ENCODE measurements around the gene COL28A1.

The COL28A1 gene

DNA sequence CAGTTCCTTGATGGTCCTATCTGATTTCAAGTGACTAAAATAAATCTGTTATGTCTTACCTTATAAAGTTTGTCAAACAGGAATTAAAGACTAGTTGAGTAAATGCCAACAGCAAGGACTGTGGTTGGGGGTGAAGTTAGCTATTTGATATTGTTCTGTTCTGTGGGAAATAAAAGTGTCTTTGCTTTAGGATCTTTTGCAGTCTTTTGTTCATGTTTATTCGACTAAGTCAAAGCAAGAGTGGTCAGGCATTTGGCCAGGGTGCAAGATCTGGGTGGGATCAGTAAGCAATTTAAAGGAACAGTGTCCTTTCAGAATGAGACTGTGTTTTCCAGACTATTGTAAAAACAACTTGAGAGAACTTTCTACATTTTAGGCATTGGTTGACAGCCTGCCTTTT is at the start of gene COL28A1:
COL28A1 (minus strand) TSS at position 183 of the 400 bp plus-strand sequence. CDS start 2,998 bp downstream, outside the sequence.
- no peaks in the 10 kb centered on the region for H3K9me3 ChIP-seq (ENCODE audit: low read depth, low read length)
- H3K9ac ChIP-seq (ENCODE audit: insufficient read length) = no peak within 1 kb of the TSS
- TF ChIP-seq FOXP2 (optimal IDR thresholded peaks at IDR 0.05; ENCODE audit: control extremely low read depth, extremely low read length, insufficient read depth) (no peak), EZH2 (IDR thresholded peaks at IDR 0.05) (no peak), POLR2AphosphoS5 (IDR thresholded peaks at IDR 0.05; ENCODE audit: borderline replicate concordance, low read depth, low read length) (no peak)
- H3K27ac ChIP-seq = no peak within 1 kb of the TSS
- no peak for DNase-seq (ENCODE audit: low read depth, low spot score)
- H3K36me3 ChIP-seq (ENCODE audit: insufficient read depth, low read length) = no peaks in the 10 kb centered on the region
- no peak within 1 kb of the TSS for H3K4me3 ChIP-seq

- TF ChIP-seq FOXP2 (optimal IDR thresholded peaks at IDR 0.05; ENCODE audit: control extremely low read depth, extremely low read length, insufficient read depth) (no peak), POLR2AphosphoS5 (IDR thresholded peaks at IDR 0.05; ENCODE audit: borderline replicate concordance, low read depth, low read length) (no peak), EZH2 (IDR thresholded peaks at IDR 0.05) (no peak)
- Histone ChIP-seq H3K9ac (ENCODE audit: insufficient read length) (no peak overlapping the region), H3K9me3 (ENCODE audit: low read depth, low read length) (no peaks in the 10 kb centered on the region), H3K36me3 (ENCODE audit: insufficient read depth, low read length) (no peaks in the 10 kb centered on the region), H3K4me3 (no peak overlapping the region), H3K27ac (no peak overlapping the region)
- no peak for DNase-seq (ENCODE audit: low read depth, low spot score)
Measured at GRCh38 chr7:7584653-7585052, 49.0 kb upstream of the COL28A1 start.

- no peaks in the 10 kb centered on the region for H3K36me3 ChIP-seq (ENCODE audit: insufficient read depth, low read length)
- no peaks in the 10 kb centered on the region for H3K9me3 ChIP-seq (ENCODE audit: low read depth, low read length)
- H3K27ac ChIP-seq = no peak overlapping the region
- H3K9ac ChIP-seq (ENCODE audit: insufficient read length) = no peak overlapping the region
- DNase-seq (ENCODE audit: low read depth, low spot score) = no peak
- H3K4me3 ChIP-seq = no peak overlapping the region
- TF ChIP-seq EZH2 (IDR thresholded peaks at IDR 0.05) (no peak), POLR2AphosphoS5 (IDR thresholded peaks at IDR 0.05; ENCODE audit: borderline replicate concordance, low read depth, low read length) (no peak), FOXP2 (optimal IDR thresholded peaks at IDR 0.05; ENCODE audit: control extremely low read depth, extremely low read length, insufficient read depth) (no peak)
Measured at GRCh38 chr7:7583731-7584130, 48.1 kb upstream of the COL28A1 start.

- H3K4me3 ChIP-seq = no peak overlapping the region
- DNase-seq (ENCODE audit: low read depth, low spot score) = no peak
- no peak overlapping the region for H3K27ac ChIP-seq
- TF ChIP-seq POLR2AphosphoS5 (IDR thresholded peaks at IDR 0.05; ENCODE audit: borderline replicate concordance, low read depth, low read length) = no peak
- no peak for TF ChIP-seq EZH2 (IDR thresholded peaks at IDR 0.05)
- TF ChIP-seq FOXP2 (optimal IDR thresholded peaks at IDR 0.05; ENCODE audit: control extremely low read depth, extremely low read length, insufficient read depth) = no peak
- H3K36me3 ChIP-seq (ENCODE audit: insufficient read depth, low read length) = no peaks in the 10 kb centered on the region
- no peaks in the 10 kb centered on the region for H3K9me3 ChIP-seq (ENCODE audit: low read depth, low read length)
- H3K9ac ChIP-seq (ENCODE audit: insufficient read length) = no peak overlapping the region
Measured at GRCh38 chr7:7582596-7582995, 46.9 kb upstream of the COL28A1 start.

DNA sequence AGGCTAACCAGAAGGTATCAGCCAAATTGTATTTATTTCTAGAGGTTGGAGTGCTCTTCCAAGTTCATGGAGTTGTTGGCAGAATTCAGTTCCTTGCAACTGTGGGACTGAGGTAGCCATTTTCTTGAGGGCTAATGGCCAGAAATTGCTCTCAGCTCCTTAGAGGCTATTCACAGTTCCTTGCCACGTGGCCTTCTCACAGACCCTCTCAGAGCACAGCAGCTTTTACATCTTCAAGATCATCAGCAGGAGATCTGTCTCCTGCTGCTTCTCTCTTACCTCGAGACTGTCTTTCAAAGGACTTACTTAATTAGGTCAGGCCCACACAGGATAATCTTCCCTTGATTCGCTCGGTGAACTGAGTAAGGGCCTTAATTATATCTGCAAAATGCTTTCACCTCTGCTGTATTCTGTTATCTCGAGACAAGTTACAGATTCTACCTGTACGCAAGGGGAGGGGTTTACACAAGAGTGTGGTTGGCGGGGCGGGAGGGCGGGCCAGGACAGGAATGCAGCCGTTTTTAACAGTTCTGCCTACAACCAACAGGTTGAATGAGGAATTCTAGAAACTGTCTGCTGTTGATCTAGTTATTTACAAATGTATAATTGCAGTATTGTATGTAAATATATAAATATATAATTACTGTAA is 46.0 kb upstream of the COL28A1 start:
- no peak overlapping the region for H3K9ac ChIP-seq (ENCODE audit: insufficient read length)
- no peak for DNase-seq (ENCODE audit: low read depth, low spot score)

GRCh38 chr7:7579638-7580037 is 44.0 kb upstream of the COL28A1 start:
- TF ChIP-seq POLR2AphosphoS5 (IDR thresholded peaks at IDR 0.05; ENCODE audit: borderline replicate concordance, low read depth, low read length) = no peak
- TF ChIP-seq EZH2 (IDR thresholded peaks at IDR 0.05) = no peak
- TF ChIP-seq FOXP2 (optimal IDR thresholded peaks at IDR 0.05; ENCODE audit: control extremely low read depth, extremely low read length, insufficient read depth) = no peak
- Histone ChIP-seq H3K9me3 (ENCODE audit: low read depth, low read length) (no peaks in the 10 kb centered on the region), H3K9ac (ENCODE audit: insufficient read length) (no peak overlapping the region), H3K4me3 (no peak overlapping the region), H3K27ac (no peak overlapping the region), H3K36me3 (ENCODE audit: insufficient read depth, low read length) (no peaks in the 10 kb centered on the region)
- no peak for DNase-seq (ENCODE audit: low read depth, low spot score)

More for the DNA sequence above, 46.0 kb upstream of the COL28A1 start:
- H3K4me3 ChIP-seq = no peak overlapping the region
- H3K27ac ChIP-seq = no peak overlapping the region
- no peaks in the 10 kb centered on the region for H3K9me3 ChIP-seq (ENCODE audit: low read depth, low read length)
- TF ChIP-seq FOXP2 (optimal IDR thresholded peaks at IDR 0.05; ENCODE audit: control extremely low read depth, extremely low read length, insufficient read depth) (no peak), EZH2 (IDR thresholded peaks at IDR 0.05) (no peak), POLR2AphosphoS5 (IDR thresholded peaks at IDR 0.05; ENCODE audit: borderline replicate concordance, low read depth, low read length) (no peak)
- no peaks in the 10 kb centered on the region for H3K36me3 ChIP-seq (ENCODE audit: insufficient read depth, low read length)

DNA sequence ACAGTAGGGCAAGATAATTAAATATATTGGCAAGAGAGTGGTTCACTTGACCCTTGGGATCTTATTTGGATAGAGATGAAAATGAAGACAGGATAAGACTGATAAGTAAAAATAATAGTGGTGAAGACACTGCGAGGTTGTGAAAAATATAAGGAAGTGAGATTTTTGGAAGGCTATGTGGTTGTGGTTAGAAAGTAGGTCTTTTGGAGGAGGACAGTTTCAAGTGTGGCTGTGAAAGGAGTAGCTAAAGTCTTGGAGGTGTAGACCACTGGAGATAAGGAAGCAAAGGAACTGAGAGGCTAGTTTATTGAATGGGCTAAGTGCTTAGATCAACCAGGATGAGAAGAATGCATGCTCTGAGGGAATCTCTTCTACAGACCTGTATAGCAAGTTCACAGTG is 42.2 kb upstream of the COL28A1 start:
- TF ChIP-seq POLR2AphosphoS5 (IDR thresholded peaks at IDR 0.05; ENCODE audit: borderline replicate concordance, low read depth, low read length) (no peak), FOXP2 (optimal IDR thresholded peaks at IDR 0.05; ENCODE audit: control extremely low read depth, extremely low read length, insufficient read depth) (no peak), EZH2 (IDR thresholded peaks at IDR 0.05) (no peak)
- no peak overlapping the region for H3K4me3 ChIP-seq
- H3K9ac ChIP-seq (ENCODE audit: insufficient read length) = no peak overlapping the region
- no peak for DNase-seq (ENCODE audit: low read depth, low spot score)
- H3K9me3 ChIP-seq (ENCODE audit: low read depth, low read length) = no peaks in the 10 kb centered on the region
- no peak overlapping the region for H3K27ac ChIP-seq
- peaks cover 2% of the 10 kb centered on the region; the same call in 1 of the 2 replicates for H3K36me3 ChIP-seq (ENCODE audit: insufficient read depth, low read length)

GRCh38 chr7:7576344-7576743 is 40.7 kb upstream of the COL28A1 start:
- H3K9me3 ChIP-seq (ENCODE audit: low read depth, low read length) = no peaks in the 10 kb centered on the region
- H3K9ac ChIP-seq (ENCODE audit: insufficient read length) = no peak overlapping the region
- no peak overlapping the region for H3K27ac ChIP-seq
- peaks cover 5% of the 10 kb centered on the region; the same call in 1 of the 2 replicates for H3K36me3 ChIP-seq (ENCODE audit: insufficient read depth, low read length)
- TF ChIP-seq POLR2AphosphoS5 (IDR thresholded peaks at IDR 0.05; ENCODE audit: borderline replicate concordance, low read depth, low read length) (no peak), EZH2 (IDR thresholded peaks at IDR 0.05) (no peak), FOXP2 (optimal IDR thresholded peaks at IDR 0.05; ENCODE audit: control extremely low read depth, extremely low read length, insufficient read depth) (no peak)
- H3K4me3 ChIP-seq = no peak overlapping the region
- no peak for DNase-seq (ENCODE audit: low read depth, low spot score)

GRCh38 chr7:7573701-7574100 is 38.0 kb upstream of the COL28A1 start:
- TF ChIP-seq FOXP2 (optimal IDR thresholded peaks at IDR 0.05; ENCODE audit: control extremely low read depth, extremely low read length, insufficient read depth) (no peak), POLR2AphosphoS5 (IDR thresholded peaks at IDR 0.05; ENCODE audit: borderline replicate concordance, low read depth, low read length) (no peak), EZH2 (IDR thresholded peaks at IDR 0.05) (no peak)
- Histone ChIP-seq H3K27ac (no peak overlapping the region), H3K4me3 (no peak overlapping the region), H3K9ac (ENCODE audit: insufficient read length) (no peak overlapping the region), H3K9me3 (ENCODE audit: low read depth, low read length) (no peaks in the 10 kb centered on the region), H3K36me3 (ENCODE audit: insufficient read depth, low read length) (peaks cover 5% of the 10 kb centered on the region; the same call in 1 of the 2 replicates)
- DNase-seq (ENCODE audit: low read depth, low spot score) = no peak

All from SK-N-MC (cell line).